Kidney (tissue), 14 donors: ENCODE measurements around the gene PLA2G15. TPM values are rescaled to one million over a fixed set of nuclear protein-coding genes. Genes with fewer than 3 reads are reported as not detected.

ENCODE experiments used
- DNase-seq, 5 donors: peaks; one replicate each; pipeline ENCODE4 v3.0.0-alpha.2; 2013 to 2020
- FAIRE-seq: peaks from 2 replicates; lab custom pipeline; 2012; peaks lifted over from hg19 to GRCh38; lab: Jason Lieb, UNC
- H3K27ac ChIP-seq, 2 donors: one replicate each; pipeline ENCODE4 v1.7.0; 2013; ENCODE audit warnings: low read depth in 2 of 2, low read length in 2 of 2, inconsistent platforms in 1 of 2
- H3K27me3 ChIP-seq: one replicate; pipeline ENCODE4 v1.7.1; 2013; ENCODE audit warnings: low read length, inconsistent platforms; ENCODE audit not compliant: control insufficient read depth, insufficient read depth
- H3K36me3 ChIP-seq, 3 donors: one replicate each; pipeline versions ENCODE4 v1.7.0 to v1.7.1; 2013; ENCODE audit warnings: low read length in 3 of 3, control low read depth in 1 of 3, inconsistent platforms in 1 of 3; ENCODE audit not compliant: insufficient read depth in 3 of 3, control insufficient read depth in 2 of 3
- H3K4me1 ChIP-seq, 3 donors: one replicate each; pipeline versions ENCODE4 v1.7.0 to v1.7.1; 2013; ENCODE audit warnings: low read length in 3 of 3, inconsistent platforms in 1 of 3, low read depth in 1 of 3; ENCODE audit not compliant: control insufficient read depth in 2 of 3, insufficient read depth in 2 of 3
- H3K4me3 ChIP-seq, 3 donors: one replicate each; pipeline versions ENCODE4 v1.7.0 to v1.8.1; 2013; ENCODE audit warnings: low read length in 3 of 3, control low read depth in 1 of 3, inconsistent platforms in 1 of 3
- H3K9ac ChIP-seq, 3 donors: one replicate each; pipeline versions ENCODE4 v1.7.0 to v1.7.1; 2013; ENCODE audit warnings: low read length in 3 of 3, control low read depth in 1 of 3, inconsistent platforms in 1 of 3
- H3K9me3 ChIP-seq, 3 donors: one replicate each; pipeline versions ENCODE4 v1.7.0 to v1.7.1; 2013; ENCODE audit warnings: low read length in 3 of 3, control low read depth in 1 of 3, inconsistent platforms in 1 of 3; ENCODE audit not compliant: control insufficient read depth in 2 of 3, insufficient read depth in 1 of 3
- intact Hi-C: fragments of 100-400 bp; cut with DNase I; formaldehyde crosslinking; loops from one replicate; pipeline ENCODE4 v1.11.1; 2022
- polyA plus RNA-seq: library from polyadenylated mRNA; stranded (reverse); fragments of 350-450 nt; fragmentation: Illumina TruSeq; extraction: RNeasy Lipid Tissue Mini Kit (QIAGEN cat#74804); gene quantifications from one replicate; pipeline ENCODE4 v1.2.3, GENCODE V29; 2014; ENCODE audit warnings: low read depth, low replicate concordance; ENCODE audit not compliant: insufficient read depth
- total RNA-seq: library from RNA; stranded (reverse); fragmentation: NEBNext Ultra II Directional; extraction: Animal tissue kit (Norgen Biotek cat#: 25700); gene quantifications from one replicate; pipeline ENCODE4 v1.2.1, GENCODE V29; 2021
- TF ChIP-seq, protein P1 (sequence below): IDR thresholded peaks from 3 replicates; pipeline ENCODE4 v1.5.1; 2012; ENCODE audit warnings: mild to moderate bottlenecking, moderate library complexity, borderline replicate concordance; ENCODE audit not compliant: insufficient read depth; ENCODE audit errors: extremely low read depth
- donor health status: control.
- donor health status: control.
- donor health status: control.
- donor health status: control.
- donor health status: control.
- donor health status: DM: yes; HTN: yes; CAD: no.
- donor health status: Normal renal cell carcinoma (clear cell type).

The PLA2G15 gene
- total and polyA plus RNA-seq, 2 donors from 2014 or later = 35.1 to 44.4 TPM

DNA sequence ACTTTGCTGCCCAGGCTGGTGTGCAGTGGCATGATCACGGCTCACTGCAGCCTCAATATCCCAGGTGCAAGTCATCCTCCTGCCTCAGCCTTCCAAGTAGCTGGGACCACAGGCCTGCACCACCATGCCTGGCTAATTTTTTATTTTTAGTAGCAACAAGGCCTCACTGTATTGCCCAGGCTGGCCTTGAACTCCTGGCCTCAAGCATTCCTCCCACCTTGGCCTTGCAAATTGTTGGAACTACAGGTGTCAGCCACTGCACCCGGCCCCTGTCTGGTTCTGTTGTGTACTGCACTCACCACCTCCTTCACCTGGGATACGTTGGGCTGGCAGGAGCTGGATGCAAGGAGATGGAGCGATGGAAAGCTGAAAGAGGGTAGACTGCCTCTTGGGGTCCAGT is 8.5 kb downstream of the PLA2G15 start:
- Histone ChIP-seq H3K4me1 (peaks cover 5 to 34% (median 25%) of the 10 kb centered on the region in 3 donors), H3K9me3 (no peaks in the 10 kb centered on the region), H3K36me3 (peaks cover 0 to 22% (median 19%) of the 10 kb centered on the region in 3 donors), H3K4me3 (no peak overlapping the region), H3K27me3 (no peaks in the 10 kb centered on the region), H3K9ac (no peak overlapping the region), H3K27ac (no peak overlapping the region)
- TF ChIP-seq, protein P1, sequence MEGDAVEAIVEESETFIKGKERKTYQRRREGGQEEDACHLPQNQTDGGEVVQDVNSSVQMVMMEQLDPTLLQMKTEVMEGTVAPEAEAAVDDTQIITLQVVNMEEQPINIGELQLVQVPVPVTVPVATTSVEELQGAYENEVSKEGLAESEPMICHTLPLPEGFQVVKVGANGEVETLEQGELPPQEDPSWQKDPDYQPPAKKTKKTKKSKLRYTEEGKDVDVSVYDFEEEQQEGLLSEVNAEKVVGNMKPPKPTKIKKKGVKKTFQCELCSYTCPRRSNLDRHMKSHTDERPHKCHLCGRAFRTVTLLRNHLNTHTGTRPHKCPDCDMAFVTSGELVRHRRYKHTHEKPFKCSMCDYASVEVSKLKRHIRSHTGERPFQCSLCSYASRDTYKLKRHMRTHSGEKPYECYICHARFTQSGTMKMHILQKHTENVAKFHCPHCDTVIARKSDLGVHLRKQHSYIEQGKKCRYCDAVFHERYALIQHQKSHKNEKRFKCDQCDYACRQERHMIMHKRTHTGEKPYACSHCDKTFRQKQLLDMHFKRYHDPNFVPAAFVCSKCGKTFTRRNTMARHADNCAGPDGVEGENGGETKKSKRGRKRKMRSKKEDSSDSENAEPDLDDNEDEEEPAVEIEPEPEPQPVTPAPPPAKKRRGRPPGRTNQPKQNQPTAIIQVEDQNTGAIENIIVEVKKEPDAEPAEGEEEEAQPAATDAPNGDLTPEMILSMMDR = no peak
- DNase-seq (no peak), FAIRE-seq (no peak)
- intact Hi-C loops = no loop called here

DNA sequence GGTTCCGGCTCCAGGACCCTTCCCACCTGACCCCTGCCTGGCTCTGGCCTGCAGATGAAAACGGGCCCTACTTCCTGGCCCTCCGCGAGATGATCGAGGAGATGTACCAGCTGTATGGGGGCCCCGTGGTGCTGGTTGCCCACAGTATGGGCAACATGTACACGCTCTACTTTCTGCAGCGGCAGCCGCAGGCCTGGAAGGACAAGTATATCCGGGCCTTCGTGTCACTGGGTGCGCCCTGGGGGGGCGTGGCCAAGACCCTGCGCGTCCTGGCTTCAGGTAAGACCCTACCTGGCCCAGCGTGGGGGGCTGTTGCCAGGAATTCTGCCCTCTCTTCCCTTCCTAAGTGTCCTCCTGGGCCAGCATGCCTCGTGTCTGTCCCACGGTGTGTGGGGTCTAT is 10.5 kb downstream of the PLA2G15 start:
- Histone ChIP-seq H3K36me3 (peaks cover 0 to 35% (median 25%) of the 10 kb centered on the region in 3 donors), H3K4me1 (peaks cover 5 to 41% (median 31%) of the 10 kb centered on the region in 3 donors), H3K27me3 (no peaks in the 10 kb centered on the region), H3K27ac (no peak overlapping the region), H3K4me3 (no peak overlapping the region), H3K9ac (no peak overlapping the region), H3K9me3 (no peaks in the 10 kb centered on the region)
- DNase-seq (no peak), FAIRE-seq (no peak)
- intact Hi-C loops = no loop called here
- TF ChIP-seq, protein P1 = no peak

DNA sequence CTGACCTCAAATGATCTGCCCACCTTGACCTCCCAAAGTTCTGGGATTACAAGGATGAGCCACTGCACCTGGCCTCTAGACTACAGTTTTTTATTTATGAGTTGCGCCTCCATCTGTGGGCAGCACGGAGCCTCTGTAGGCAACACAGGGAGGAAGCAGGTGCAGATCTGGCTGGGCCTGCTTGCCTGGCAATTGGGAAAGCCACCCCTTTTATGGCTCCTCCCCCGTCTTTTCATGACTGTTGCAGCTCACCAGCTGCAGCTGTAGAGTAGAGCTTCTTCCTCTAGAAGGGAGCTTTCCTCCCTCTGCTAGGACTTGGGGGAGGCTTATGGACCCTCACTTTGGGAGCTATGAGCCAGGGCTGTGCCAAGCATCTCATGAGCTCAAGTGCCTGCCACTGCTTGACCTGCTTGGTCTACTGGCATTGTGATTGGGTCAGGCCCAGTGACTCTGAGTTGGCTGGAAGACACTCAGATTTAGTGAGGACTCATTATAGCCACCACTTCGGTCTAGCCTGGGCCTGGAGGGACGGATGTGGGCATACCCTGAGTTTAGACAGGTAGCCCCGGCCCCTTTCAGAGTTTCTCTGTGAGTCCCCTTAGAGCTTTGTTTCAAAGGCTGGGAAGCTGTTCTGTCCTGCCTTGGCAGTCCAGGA is 12.2 kb downstream of the PLA2G15 start:
- Histone ChIP-seq H3K9ac (peak overlapping the region in 2 of 3 donors; percentile 55 to 57), H3K4me3 (no peak overlapping the region), H3K9me3 (no peaks in the 10 kb centered on the region), H3K4me1 (peaks cover 5 to 36% (median 31%) of the 10 kb centered on the region in 3 donors), H3K27me3 (no peaks in the 10 kb centered on the region), H3K36me3 (peaks cover 0 to 35% (median 21%) of the 10 kb centered on the region in 3 donors), H3K27ac (peak overlapping the region; percentile 90 to 93)
- TF ChIP-seq, protein P1 = no peak
- FAIRE-seq (no peak), DNase-seq (peak in 4 of 5 donors; percentile 43 to 68 (median 55))
- intact Hi-C loops = no loop called here
